ENCODE data around the gene LMBR1. TPM values are rescaled to one million over a fixed set of nuclear protein-coding genes. Genes with fewer than 3 reads are reported as not detected.

LMBR1 gene
- total and polyA plus RNA-seq, 4 donors: 11.2 to 35.7 (median 17.9) TPM

DNA sequence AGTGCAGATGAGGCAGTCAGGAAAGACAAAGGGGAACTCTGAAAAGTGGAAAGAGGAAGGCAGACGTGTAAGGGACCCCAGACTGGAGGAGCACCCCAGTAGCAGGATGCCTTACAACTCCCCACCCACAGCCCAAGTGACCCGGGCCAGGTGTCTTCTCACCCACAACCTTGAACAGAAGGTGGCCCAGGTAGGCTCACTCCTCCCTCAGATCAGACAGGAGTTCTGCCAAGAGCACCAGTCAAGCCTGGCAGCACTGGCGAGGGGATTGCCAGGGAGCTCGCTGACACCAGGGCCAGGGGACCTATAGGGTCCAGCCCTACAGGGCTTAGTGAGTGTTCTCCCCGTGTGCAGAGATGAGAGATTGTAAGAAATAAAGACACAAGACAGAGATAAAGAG, 27.1 kb upstream of the LMBR1 start:
- H3K4me3 ChIP-seq (ENCODE audit: low read depth in 1 of 3, low read length in 3 of 3): no peak overlapping the region
- H3K36me3 ChIP-seq (ENCODE audit: control insufficient read depth in 4 of 4, insufficient read depth in 3 of 4, low read depth in 1 of 4, low read length in 3 of 4): no peaks in the 10 kb centered on the region
- WGBS: 90% methylated on average over 5 of the region's 5 CpGs
- TF ChIP-seq RXRA (IDR thresholded peaks at IDR 0.05) (no peak), YY1 (IDR thresholded peaks at IDR 0.05) (no peak), NR2F2 (IDR thresholded peaks at IDR 0.05) (no peak), HNF4G (IDR thresholded peaks at IDR 0.05) (no peak)
- TF ChIP-seq, protein P1, sequence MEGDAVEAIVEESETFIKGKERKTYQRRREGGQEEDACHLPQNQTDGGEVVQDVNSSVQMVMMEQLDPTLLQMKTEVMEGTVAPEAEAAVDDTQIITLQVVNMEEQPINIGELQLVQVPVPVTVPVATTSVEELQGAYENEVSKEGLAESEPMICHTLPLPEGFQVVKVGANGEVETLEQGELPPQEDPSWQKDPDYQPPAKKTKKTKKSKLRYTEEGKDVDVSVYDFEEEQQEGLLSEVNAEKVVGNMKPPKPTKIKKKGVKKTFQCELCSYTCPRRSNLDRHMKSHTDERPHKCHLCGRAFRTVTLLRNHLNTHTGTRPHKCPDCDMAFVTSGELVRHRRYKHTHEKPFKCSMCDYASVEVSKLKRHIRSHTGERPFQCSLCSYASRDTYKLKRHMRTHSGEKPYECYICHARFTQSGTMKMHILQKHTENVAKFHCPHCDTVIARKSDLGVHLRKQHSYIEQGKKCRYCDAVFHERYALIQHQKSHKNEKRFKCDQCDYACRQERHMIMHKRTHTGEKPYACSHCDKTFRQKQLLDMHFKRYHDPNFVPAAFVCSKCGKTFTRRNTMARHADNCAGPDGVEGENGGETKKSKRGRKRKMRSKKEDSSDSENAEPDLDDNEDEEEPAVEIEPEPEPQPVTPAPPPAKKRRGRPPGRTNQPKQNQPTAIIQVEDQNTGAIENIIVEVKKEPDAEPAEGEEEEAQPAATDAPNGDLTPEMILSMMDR (IDR thresholded peaks at IDR 0.05; ENCODE audit: low read depth, low read length, missing input control): no peak
- TF ChIP-seq, protein P2, sequence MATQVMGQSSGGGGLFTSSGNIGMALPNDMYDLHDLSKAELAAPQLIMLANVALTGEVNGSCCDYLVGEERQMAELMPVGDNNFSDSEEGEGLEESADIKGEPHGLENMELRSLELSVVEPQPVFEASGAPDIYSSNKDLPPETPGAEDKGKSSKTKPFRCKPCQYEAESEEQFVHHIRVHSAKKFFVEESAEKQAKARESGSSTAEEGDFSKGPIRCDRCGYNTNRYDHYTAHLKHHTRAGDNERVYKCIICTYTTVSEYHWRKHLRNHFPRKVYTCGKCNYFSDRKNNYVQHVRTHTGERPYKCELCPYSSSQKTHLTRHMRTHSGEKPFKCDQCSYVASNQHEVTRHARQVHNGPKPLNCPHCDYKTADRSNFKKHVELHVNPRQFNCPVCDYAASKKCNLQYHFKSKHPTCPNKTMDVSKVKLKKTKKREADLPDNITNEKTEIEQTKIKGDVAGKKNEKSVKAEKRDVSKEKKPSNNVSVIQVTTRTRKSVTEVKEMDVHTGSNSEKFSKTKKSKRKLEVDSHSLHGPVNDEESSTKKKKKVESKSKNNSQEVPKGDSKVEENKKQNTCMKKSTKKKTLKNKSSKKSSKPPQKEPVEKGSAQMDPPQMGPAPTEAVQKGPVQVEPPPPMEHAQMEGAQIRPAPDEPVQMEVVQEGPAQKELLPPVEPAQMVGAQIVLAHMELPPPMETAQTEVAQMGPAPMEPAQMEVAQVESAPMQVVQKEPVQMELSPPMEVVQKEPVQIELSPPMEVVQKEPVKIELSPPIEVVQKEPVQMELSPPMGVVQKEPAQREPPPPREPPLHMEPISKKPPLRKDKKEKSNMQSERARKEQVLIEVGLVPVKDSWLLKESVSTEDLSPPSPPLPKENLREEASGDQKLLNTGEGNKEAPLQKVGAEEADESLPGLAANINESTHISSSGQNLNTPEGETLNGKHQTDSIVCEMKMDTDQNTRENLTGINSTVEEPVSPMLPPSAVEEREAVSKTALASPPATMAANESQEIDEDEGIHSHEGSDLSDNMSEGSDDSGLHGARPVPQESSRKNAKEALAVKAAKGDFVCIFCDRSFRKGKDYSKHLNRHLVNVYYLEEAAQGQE (IDR thresholded peaks at IDR 0.05): no peak
- no peak for DNase-seq (ENCODE audit: low spot score)
- no peaks in the 10 kb centered on the region for H3K27me3 ChIP-seq (ENCODE audit: control insufficient read depth in 4 of 4, insufficient read depth in 4 of 4, low read length in 3 of 4)
- H3K4me1 ChIP-seq (ENCODE audit: control insufficient read depth in 4 of 4, insufficient read depth in 4 of 4, low read length in 3 of 4): no peaks in the 10 kb centered on the region
- no peak overlapping the region for H3K27ac ChIP-seq (ENCODE audit: low read depth in 1 of 2, low read length in 2 of 2)
- no peaks in the 10 kb centered on the region for H3K9me3 ChIP-seq (ENCODE audit: control insufficient read depth in 4 of 4, low read length in 3 of 4)
- H3K9ac ChIP-seq (ENCODE audit: low read depth in 1 of 2, low read length in 2 of 2): no peak overlapping the region

DNA sequence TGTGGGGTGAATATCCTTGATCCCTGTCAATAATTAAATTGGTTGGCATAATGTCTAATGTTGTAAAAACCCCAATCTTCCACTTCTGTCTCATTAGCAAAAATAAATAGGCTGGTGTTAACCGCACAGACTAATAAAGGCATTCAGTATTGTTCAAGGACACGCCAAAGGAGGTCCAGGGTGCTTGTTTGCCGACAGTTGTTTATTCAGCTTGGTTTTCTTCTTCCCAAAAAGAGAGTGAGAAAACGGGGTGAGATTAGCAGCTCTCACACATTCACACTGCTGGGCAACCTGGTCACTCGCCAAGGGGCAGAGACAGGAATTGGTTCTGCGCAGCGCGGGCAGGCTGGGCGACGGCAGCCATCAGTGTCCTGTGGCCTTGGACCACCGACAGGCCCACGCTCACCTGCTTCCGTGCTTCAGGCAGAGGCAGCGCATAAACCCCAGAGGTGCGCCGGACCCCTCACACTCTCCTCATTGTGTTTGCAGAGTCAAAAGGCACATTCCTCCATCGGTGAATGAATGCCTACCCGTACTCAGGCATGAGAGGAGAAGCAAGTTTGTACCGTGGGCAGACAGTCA, 26.2 kb upstream of the LMBR1 start:
- Histone ChIP-seq H3K27me3 (ENCODE audit: control insufficient read depth in 4 of 4, insufficient read depth in 4 of 4, low read length in 3 of 4) (no peaks in the 10 kb centered on the region), H3K4me3 (ENCODE audit: low read depth in 1 of 3, low read length in 3 of 3) (no peak overlapping the region), H3K9me3 (ENCODE audit: control insufficient read depth in 4 of 4, low read length in 3 of 4) (no peaks in the 10 kb centered on the region), H3K36me3 (ENCODE audit: control insufficient read depth in 4 of 4, insufficient read depth in 3 of 4, low read depth in 1 of 4, low read length in 3 of 4) (no peaks in the 10 kb centered on the region), H3K9ac (ENCODE audit: low read depth in 1 of 2, low read length in 2 of 2) (no peak overlapping the region), H3K4me1 (ENCODE audit: control insufficient read depth in 4 of 4, insufficient read depth in 4 of 4, low read length in 3 of 4) (no peaks in the 10 kb centered on the region), H3K27ac (ENCODE audit: low read depth in 1 of 2, low read length in 2 of 2) (no peak overlapping the region)
- no peak for DNase-seq (ENCODE audit: low spot score)
- TF ChIP-seq HNF4G (IDR thresholded peaks at IDR 0.05) (no peak), FOXA2 (IDR thresholded peaks at IDR 0.05) (no peak), HNF4A (conservative IDR thresholded peaks at IDR 0.05) (no peak), YY1 (IDR thresholded peaks at IDR 0.05) (no peak), RAD21 (IDR thresholded peaks at IDR 0.05) (no peak), FOXA1 (IDR thresholded peaks at IDR 0.05) (no peak), NR2F2 (IDR thresholded peaks at IDR 0.05) (no peak), SP1 (IDR thresholded peaks at IDR 0.05) (no peak), EGR1 (IDR thresholded peaks at IDR 0.05; ENCODE audit: low read depth in 2 of 2) (no peak), TAF1 (conservative IDR thresholded peaks at IDR 0.05) (no peak), RXRA (IDR thresholded peaks at IDR 0.05) (no peak), JUND (IDR thresholded peaks at IDR 0.05) (no peak), GABPA (IDR thresholded peaks at IDR 0.05 in 1 of 2, conservative IDR thresholded peaks at IDR 0.05 in 1 of 2) (no peak)
- TF ChIP-seq, protein P1 (IDR thresholded peaks at IDR 0.05; ENCODE audit: low read depth, low read length, missing input control): no peak
- TF ChIP-seq, protein P3, sequence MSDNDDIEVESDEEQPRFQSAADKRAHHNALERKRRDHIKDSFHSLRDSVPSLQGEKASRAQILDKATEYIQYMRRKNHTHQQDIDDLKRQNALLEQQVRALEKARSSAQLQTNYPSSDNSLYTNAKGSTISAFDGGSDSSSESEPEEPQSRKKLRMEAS (IDR thresholded peaks at IDR 0.05): no peak
- TF ChIP-seq, protein P2 (IDR thresholded peaks at IDR 0.05): no peak
- TF ChIP-seq, protein P4, sequence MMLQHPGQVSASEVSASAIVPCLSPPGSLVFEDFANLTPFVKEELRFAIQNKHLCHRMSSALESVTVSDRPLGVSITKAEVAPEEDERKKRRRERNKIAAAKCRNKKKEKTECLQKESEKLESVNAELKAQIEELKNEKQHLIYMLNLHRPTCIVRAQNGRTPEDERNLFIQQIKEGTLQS (IDR thresholded peaks at IDR 0.05): no peak
- TF ChIP-seq, protein P5, sequence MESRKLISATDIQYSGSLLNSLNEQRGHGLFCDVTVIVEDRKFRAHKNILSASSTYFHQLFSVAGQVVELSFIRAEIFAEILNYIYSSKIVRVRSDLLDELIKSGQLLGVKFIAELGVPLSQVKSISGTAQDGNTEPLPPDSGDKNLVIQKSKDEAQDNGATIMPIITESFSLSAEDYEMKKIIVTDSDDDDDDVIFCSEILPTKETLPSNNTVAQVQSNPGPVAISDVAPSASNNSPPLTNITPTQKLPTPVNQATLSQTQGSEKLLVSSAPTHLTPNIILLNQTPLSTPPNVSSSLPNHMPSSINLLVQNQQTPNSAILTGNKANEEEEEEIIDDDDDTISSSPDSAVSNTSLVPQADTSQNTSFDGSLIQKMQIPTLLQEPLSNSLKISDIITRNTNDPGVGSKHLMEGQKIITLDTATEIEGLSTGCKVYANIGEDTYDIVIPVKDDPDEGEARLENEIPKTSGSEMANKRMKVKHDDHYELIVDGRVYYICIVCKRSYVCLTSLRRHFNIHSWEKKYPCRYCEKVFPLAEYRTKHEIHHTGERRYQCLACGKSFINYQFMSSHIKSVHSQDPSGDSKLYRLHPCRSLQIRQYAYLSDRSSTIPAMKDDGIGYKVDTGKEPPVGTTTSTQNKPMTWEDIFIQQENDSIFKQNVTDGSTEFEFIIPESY (IDR thresholded peaks at IDR 0.05): no peak
- 78% methylated on average over 19 of the region's 19 CpGs for WGBS
